GM23338 (cell line): ENCODE measurements around the gene SNTG2.

Source experiments
- CREB1 ChIP-seq: fragments of 250-450 bp; sonication (Bioruptor Pico); IDR thresholded peaks from 2 replicates; pipeline ENCODE4 v1.5.0; 2020; ENCODE audit warnings: low read depth, mild to moderate bottlenecking, moderate library complexity
- EZH2 ChIP-seq: fragments of 200-600 bp; sonication (generic); IDR thresholded peaks from one replicate; pipeline ENCODE4 v1.8.0; 2017; ENCODE audit warnings: antibody characterized with exemption, mild to moderate bottlenecking, low read depth; ENCODE audit not compliant: unreplicated experiment
- EZH2phosphoT487 ChIP-seq: fragments of 200-600 bp; sonication (generic); IDR thresholded peaks from one replicate; pipeline ENCODE4 v1.8.1; 2018; ENCODE audit warnings: antibody characterized with exemption; ENCODE audit not compliant: unreplicated experiment
- JUNB ChIP-seq: IDR thresholded peaks from one replicate; pipeline ENCODE4 v1.6.1; 2016; ENCODE audit warnings: antibody characterized with exemption; ENCODE audit not compliant: unreplicated experiment
- NANOG ChIP-seq: IDR thresholded peaks from 2 replicates; pipeline ENCODE4 v1.6.1; 2016; ENCODE audit warnings: antibody characterized with exemption, borderline replicate concordance
- POLR2AphosphoS5 ChIP-seq: IDR thresholded peaks from 2 replicates; pipeline ENCODE4 v1.6.1; 2016; ENCODE audit warnings: antibody characterized with exemption, low read depth
- STAT1 ChIP-seq: IDR thresholded peaks from one replicate; pipeline ENCODE4 v1.6.1; 2016; ENCODE audit warnings: antibody characterized with exemption; ENCODE audit not compliant: unreplicated experiment
- ZNF114 ChIP-seq: fragments of 250-450 bp; sonication (Bioruptor Pico); IDR thresholded peaks from 2 replicates; pipeline ENCODE4 v1.5.0; 2020; ENCODE audit warnings: mild to moderate bottlenecking, moderate library complexity
- TF ChIP-seq, protein P1 (sequence below), 2 experiments: fragments of 200-600 bp in 1 of 2; sonication (generic) in 1 of 2; conservative IDR thresholded peaks; 2 replicates each; pipeline versions ENCODE4 v1.5.1 to v1.6.1; 2016 to 2017; ENCODE audit warnings: antibody characterized with exemption in 2 of 2, low read depth in 2 of 2, mild to moderate bottlenecking in 2 of 2, moderate library complexity in 1 of 2
- TF ChIP-seq, protein P2 (sequence below): IDR thresholded peaks from one replicate; pipeline ENCODE4 v1.6.1; 2018; ENCODE audit warnings: antibody characterized with exemption; ENCODE audit not compliant: unreplicated experiment
- TF ChIP-seq, protein P3 (sequence below): IDR thresholded peaks from 2 replicates; pipeline ENCODE4 v1.6.1; 2016; ENCODE audit warnings: antibody characterized with exemption

GRCh38 chr2:1393321-1393720, 442.7 kb downstream of the SNTG2 start:
- TF ChIP-seq, protein P1, sequence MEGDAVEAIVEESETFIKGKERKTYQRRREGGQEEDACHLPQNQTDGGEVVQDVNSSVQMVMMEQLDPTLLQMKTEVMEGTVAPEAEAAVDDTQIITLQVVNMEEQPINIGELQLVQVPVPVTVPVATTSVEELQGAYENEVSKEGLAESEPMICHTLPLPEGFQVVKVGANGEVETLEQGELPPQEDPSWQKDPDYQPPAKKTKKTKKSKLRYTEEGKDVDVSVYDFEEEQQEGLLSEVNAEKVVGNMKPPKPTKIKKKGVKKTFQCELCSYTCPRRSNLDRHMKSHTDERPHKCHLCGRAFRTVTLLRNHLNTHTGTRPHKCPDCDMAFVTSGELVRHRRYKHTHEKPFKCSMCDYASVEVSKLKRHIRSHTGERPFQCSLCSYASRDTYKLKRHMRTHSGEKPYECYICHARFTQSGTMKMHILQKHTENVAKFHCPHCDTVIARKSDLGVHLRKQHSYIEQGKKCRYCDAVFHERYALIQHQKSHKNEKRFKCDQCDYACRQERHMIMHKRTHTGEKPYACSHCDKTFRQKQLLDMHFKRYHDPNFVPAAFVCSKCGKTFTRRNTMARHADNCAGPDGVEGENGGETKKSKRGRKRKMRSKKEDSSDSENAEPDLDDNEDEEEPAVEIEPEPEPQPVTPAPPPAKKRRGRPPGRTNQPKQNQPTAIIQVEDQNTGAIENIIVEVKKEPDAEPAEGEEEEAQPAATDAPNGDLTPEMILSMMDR (conservative IDR thresholded peaks at IDR 0.05; ENCODE audit: low read depth in 2 of 2), result no peak
- no peak for TF ChIP-seq EZH2phosphoT487
- TF ChIP-seq, protein P2, sequence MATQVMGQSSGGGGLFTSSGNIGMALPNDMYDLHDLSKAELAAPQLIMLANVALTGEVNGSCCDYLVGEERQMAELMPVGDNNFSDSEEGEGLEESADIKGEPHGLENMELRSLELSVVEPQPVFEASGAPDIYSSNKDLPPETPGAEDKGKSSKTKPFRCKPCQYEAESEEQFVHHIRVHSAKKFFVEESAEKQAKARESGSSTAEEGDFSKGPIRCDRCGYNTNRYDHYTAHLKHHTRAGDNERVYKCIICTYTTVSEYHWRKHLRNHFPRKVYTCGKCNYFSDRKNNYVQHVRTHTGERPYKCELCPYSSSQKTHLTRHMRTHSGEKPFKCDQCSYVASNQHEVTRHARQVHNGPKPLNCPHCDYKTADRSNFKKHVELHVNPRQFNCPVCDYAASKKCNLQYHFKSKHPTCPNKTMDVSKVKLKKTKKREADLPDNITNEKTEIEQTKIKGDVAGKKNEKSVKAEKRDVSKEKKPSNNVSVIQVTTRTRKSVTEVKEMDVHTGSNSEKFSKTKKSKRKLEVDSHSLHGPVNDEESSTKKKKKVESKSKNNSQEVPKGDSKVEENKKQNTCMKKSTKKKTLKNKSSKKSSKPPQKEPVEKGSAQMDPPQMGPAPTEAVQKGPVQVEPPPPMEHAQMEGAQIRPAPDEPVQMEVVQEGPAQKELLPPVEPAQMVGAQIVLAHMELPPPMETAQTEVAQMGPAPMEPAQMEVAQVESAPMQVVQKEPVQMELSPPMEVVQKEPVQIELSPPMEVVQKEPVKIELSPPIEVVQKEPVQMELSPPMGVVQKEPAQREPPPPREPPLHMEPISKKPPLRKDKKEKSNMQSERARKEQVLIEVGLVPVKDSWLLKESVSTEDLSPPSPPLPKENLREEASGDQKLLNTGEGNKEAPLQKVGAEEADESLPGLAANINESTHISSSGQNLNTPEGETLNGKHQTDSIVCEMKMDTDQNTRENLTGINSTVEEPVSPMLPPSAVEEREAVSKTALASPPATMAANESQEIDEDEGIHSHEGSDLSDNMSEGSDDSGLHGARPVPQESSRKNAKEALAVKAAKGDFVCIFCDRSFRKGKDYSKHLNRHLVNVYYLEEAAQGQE, result no peak
- no peak for TF ChIP-seq POLR2AphosphoS5
- no peak for TF ChIP-seq EZH2
- TF ChIP-seq JUNB, result no peak
- no peak for TF ChIP-seq CREB1 (CRISPR knock-in tag)
- TF ChIP-seq, protein P3, sequence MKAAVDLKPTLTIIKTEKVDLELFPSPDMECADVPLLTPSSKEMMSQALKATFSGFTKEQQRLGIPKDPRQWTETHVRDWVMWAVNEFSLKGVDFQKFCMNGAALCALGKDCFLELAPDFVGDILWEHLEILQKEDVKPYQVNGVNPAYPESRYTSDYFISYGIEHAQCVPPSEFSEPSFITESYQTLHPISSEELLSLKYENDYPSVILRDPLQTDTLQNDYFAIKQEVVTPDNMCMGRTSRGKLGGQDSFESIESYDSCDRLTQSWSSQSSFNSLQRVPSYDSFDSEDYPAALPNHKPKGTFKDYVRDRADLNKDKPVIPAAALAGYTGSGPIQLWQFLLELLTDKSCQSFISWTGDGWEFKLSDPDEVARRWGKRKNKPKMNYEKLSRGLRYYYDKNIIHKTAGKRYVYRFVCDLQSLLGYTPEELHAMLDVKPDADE, result no peak
- TF ChIP-seq STAT1, result no peak
- no peak for TF ChIP-seq NANOG
- TF ChIP-seq ZNF114 (CRISPR knock-in tag), result no peak
